Activated CD8-positive, alpha-beta memory T cell treated with anti-CD3 and anti-CD28 coated beads for 24 hours (primary cell): ENCODE results near the gene PRIM2.
"Not testable (repeated sequence)": the region's sequence is repeated elsewhere in the genome, so short reads cannot be mapped to it uniquely, and the experiment has no call there.

ENCODE experiments used
- DNase-seq: peaks from one replicate; pipeline ENCODE4 v3.0.0-alpha.2; 2020

The PRIM2 gene

GRCh38 chr6:57449496-57450066 is 132.2 kb downstream of the PRIM2 start:
- not testable (repeated sequence) for DNase-seq

GRCh38 chr6:57459781-57460180 is 142.4 kb downstream of the PRIM2 start:
- DNase-seq = not testable (repeated sequence)

GRCh38 chr6:57461022-57461421 is 143.6 kb downstream of the PRIM2 start:
- DNase-seq = not testable (repeated sequence)

- not testable (repeated sequence) for DNase-seq
Observed at GRCh38 chr6:57463809-57464208, 146.4 kb downstream of the PRIM2 start.

GRCh38 chr6:57465968-57466367 is 148.5 kb downstream of the PRIM2 start:
- DNase-seq = not testable (repeated sequence)

GRCh38 chr6:57469072-57469471 is 151.6 kb downstream of the PRIM2 start:
- no peak for DNase-seq

- DNase-seq = not testable (repeated sequence)
Observed at GRCh38 chr6:57470148-57470547, 152.7 kb downstream of the PRIM2 start.

GRCh38 chr6:57471314-57471864 is 154.0 kb downstream of the PRIM2 start:
- not testable (repeated sequence) for DNase-seq

GRCh38 chr6:57472861-57473362 is 155.5 kb downstream of the PRIM2 start:
- DNase-seq = not testable (repeated sequence)

- DNase-seq = not testable (repeated sequence)
Observed at GRCh38 chr6:57474862-57475475, 157.5 kb downstream of the PRIM2 start.

GRCh38 chr6:57475656-57476055 is 158.2 kb downstream of the PRIM2 start:
- not testable (repeated sequence) for DNase-seq

- not testable (repeated sequence) for DNase-seq
Observed at GRCh38 chr6:57480194-57480593, 162.8 kb downstream of the PRIM2 start.

- not testable (repeated sequence) for DNase-seq
Observed at GRCh38 chr6:57481121-57481520, 163.7 kb downstream of the PRIM2 start.

- DNase-seq = not testable (repeated sequence)
Observed at GRCh38 chr6:57482471-57482870, 165.0 kb downstream of the PRIM2 start.

- not testable (repeated sequence) for DNase-seq
Observed at GRCh38 chr6:57486494-57487081, 169.2 kb downstream of the PRIM2 start.

- DNase-seq = not testable (repeated sequence)
Observed at GRCh38 chr6:57488551-57488950, 171.1 kb downstream of the PRIM2 start.

GRCh38 chr6:57489887-57490286 is 172.5 kb downstream of the PRIM2 start:
- not testable (repeated sequence) for DNase-seq

- not testable (repeated sequence) for DNase-seq
Observed at GRCh38 chr6:57491795-57492194, 174.4 kb downstream of the PRIM2 start.

GRCh38 chr6:57496251-57496650 is 178.8 kb downstream of the PRIM2 start:
- not testable (repeated sequence) for DNase-seq

GRCh38 chr6:57500368-57501021 is 183.1 kb downstream of the PRIM2 start:
- DNase-seq = not testable (repeated sequence)

- DNase-seq = not testable (repeated sequence)
Observed at GRCh38 chr6:57502387-57502786, 185.0 kb downstream of the PRIM2 start.

- DNase-seq = not testable (repeated sequence)
Observed at GRCh38 chr6:57505251-57505650, 187.8 kb downstream of the PRIM2 start.

GRCh38 chr6:57510390-57510789 is 193.0 kb downstream of the PRIM2 start:
- DNase-seq = not testable (repeated sequence)
